Fibroblast of mammary gland (primary cell): Measurements from ENCODE around the gene RPL3.

ENCODE experiments used
- DNase-seq: peaks from one replicate; pipeline ENCODE4 v3.0.0-alpha.2; 2010; ENCODE audit warnings: low read depth
- H3K4me3 ChIP-seq: 2 replicates; pipeline ENCODE4 v1.5.1; 2011; ENCODE audit warnings: low read depth, mild to moderate bottlenecking, low read length, moderate library complexity; ENCODE audit not compliant: control insufficient read depth
- CTCF ChIP-seq: conservative IDR thresholded peaks from 2 replicates; pipeline ENCODE4 v1.5.1; 2011; ENCODE audit warnings: low read depth, low read length, inconsistent platforms; ENCODE audit not compliant: control insufficient read depth, insufficient read depth

The RPL3 gene

GRCh38 chr22:39309881-39310714 is 9.3 kb downstream of the RPL3 start:
- TF ChIP-seq CTCF: no peak
- H3K4me3 ChIP-seq: no peak overlapping the region
- DNase-seq: peak; percentile 71

- no peak overlapping the region for H3K4me3 ChIP-seq
- DNase-seq: no peak
These were observed 10.0 kb downstream of the RPL3 start for GRCh38 chr22:39309364-39309861.

GRCh38 chr22:39308614-39309363 is 10.6 kb downstream of the RPL3 start:
- peak overlapping the region; percentile 10 for H3K4me3 ChIP-seq
- DNase-seq: peak; percentile 90
- TF ChIP-seq CTCF: peak; percentile 1

More at GRCh38 chr22:39309364-39309861, 10.0 kb downstream of the RPL3 start:
- TF ChIP-seq CTCF: peak; percentile 27

GRCh38 chr22:39306456-39307361 is 12.7 kb downstream of the RPL3 start:
- DNase-seq: no peak
- TF ChIP-seq CTCF: peak; percentile 33
- H3K4me3 ChIP-seq: no peak overlapping the region

- H3K4me3 ChIP-seq: no peak overlapping the region
- DNase-seq: no peak
- no peak for TF ChIP-seq CTCF
These were observed 15.3 kb downstream of the RPL3 start for GRCh38 chr22:39303892-39304671.

- DNase-seq: no peak
- H3K4me3 ChIP-seq: no peak overlapping the region
- TF ChIP-seq CTCF: no peak
These were observed 16.1 kb downstream of the RPL3 start for GRCh38 chr22:39303358-39303757.
